ENCODE results near the gene PRR15. TPM values are rescaled to one million over a fixed set of nuclear protein-coding genes. Genes with fewer than 3 reads are reported as not detected.
A peak's percentile ranks its signal among the peaks of the same experiment; 100 is the strongest.

PRR15 gene
- total and polyA plus RNA-seq, 2 of the 13 experiments (the other 11 are each of a cell fraction or from before 2014, with no cell fraction given), result 2.3 to 7.8 TPM

DNA sequence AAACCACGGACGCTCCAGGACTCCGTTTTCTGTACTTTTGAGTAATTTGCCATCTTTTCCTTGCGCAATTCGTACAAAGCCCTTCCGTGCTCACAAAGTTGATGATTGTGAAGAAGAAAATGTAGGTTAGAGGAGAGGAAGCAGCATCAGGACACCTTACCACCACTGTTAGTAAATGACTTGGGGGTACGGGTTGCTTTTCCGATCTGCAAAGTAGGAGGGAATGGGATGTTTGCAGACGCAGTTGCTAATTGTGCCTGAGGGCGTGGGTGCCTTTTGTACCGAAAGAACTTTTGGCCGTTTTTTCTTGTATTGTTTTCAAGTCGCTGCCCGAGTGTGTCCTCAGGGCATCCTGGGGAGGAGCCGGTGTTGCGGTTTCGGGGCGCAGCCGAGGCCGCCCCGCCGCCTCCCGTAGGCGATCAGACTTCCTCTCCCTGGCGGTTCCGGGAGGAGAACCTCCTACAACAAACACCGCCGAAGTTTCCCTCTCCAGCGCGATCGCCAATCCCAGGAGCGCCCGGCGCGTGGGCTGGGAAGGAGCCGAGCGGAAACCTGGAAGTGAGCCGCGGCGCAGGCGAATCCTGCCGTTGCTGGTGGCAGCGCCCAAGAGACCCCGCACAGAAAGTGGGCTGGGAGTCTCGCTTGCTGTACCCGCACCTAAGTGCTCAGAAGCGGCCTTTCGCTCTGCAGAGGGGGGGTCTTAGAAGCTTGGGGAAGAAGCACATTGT lies 1.0 kb downstream of the PRR15 start (continued):
- TF ChIP-seq ZNF660 (CRISPR knock-in tag; IDR thresholded peaks at IDR 0.05; ENCODE audit: borderline replicate concordance, low read depth), result no peak
- TF ChIP-seq NFKB2 (CRISPR knock-in tag; IDR thresholded peaks at IDR 0.05; ENCODE audit: borderline replicate concordance), result no peak
- no peak for TF ChIP-seq ZNF780A (CRISPR knock-in tag; IDR thresholded peaks at IDR 0.05)
- TF ChIP-seq, protein P1, sequence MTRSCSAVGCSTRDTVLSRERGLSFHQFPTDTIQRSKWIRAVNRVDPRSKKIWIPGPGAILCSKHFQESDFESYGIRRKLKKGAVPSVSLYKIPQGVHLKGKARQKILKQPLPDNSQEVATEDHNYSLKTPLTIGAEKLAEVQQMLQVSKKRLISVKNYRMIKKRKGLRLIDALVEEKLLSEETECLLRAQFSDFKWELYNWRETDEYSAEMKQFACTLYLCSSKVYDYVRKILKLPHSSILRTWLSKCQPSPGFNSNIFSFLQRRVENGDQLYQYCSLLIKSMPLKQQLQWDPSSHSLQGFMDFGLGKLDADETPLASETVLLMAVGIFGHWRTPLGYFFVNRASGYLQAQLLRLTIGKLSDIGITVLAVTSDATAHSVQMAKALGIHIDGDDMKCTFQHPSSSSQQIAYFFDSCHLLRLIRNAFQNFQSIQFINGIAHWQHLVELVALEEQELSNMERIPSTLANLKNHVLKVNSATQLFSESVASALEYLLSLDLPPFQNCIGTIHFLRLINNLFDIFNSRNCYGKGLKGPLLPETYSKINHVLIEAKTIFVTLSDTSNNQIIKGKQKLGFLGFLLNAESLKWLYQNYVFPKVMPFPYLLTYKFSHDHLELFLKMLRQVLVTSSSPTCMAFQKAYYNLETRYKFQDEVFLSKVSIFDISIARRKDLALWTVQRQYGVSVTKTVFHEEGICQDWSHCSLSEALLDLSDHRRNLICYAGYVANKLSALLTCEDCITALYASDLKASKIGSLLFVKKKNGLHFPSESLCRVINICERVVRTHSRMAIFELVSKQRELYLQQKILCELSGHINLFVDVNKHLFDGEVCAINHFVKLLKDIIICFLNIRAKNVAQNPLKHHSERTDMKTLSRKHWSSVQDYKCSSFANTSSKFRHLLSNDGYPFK (CRISPR knock-in tag; IDR thresholded peaks at IDR 0.05; ENCODE audit: borderline replicate concordance), result no peak; the same call in 1 of the 2 replicates
- no peak for TF ChIP-seq ZNF562 (CRISPR knock-in tag; IDR thresholded peaks at IDR 0.05; ENCODE audit: borderline replicate concordance)
- TF ChIP-seq, protein P2, sequence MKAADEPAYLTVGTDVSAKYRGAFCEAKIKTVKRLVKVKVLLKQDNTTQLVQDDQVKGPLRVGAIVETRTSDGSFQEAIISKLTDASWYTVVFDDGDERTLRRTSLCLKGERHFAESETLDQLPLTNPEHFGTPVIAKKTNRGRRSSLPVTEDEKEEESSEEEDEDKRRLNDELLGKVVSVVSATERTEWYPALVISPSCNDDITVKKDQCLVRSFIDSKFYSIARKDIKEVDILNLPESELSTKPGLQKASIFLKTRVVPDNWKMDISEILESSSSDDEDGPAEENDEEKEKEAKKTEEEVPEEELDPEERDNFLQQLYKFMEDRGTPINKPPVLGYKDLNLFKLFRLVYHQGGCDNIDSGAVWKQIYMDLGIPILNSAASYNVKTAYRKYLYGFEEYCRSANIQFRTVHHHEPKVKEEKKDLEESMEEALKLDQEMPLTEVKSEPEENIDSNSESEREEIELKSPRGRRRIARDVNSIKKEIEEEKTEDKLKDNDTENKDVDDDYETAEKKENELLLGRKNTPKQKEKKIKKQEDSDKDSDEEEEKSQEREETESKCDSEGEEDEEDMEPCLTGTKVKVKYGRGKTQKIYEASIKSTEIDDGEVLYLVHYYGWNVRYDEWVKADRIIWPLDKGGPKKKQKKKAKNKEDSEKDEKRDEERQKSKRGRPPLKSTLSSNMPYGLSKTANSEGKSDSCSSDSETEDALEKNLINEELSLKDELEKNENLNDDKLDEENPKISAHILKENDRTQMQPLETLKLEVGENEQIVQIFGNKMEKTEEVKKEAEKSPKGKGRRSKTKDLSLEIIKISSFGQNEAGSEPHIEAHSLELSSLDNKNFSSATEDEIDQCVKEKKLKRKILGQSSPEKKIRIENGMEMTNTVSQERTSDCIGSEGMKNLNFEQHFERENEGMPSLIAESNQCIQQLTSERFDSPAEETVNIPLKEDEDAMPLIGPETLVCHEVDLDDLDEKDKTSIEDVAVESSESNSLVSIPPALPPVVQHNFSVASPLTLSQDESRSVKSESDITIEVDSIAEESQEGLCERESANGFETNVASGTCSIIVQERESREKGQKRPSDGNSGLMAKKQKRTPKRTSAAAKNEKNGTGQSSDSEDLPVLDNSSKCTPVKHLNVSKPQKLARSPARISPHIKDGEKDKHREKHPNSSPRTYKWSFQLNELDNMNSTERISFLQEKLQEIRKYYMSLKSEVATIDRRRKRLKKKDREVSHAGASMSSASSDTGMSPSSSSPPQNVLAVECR (CRISPR knock-in tag; IDR thresholded peaks at IDR 0.05; ENCODE audit: borderline replicate concordance), result peak; percentile 7; the same call in 1 of the 2 replicates
- TF ChIP-seq PLRG1 (conservative IDR thresholded peaks at IDR 0.05), result no peak
- no peak for TF ChIP-seq ZNF614 (CRISPR knock-in tag; IDR thresholded peaks at IDR 0.05; ENCODE audit: borderline replicate concordance)
- no peak for TF ChIP-seq ZEB1 (IDR thresholded peaks at IDR 0.05; ENCODE audit: insufficient replicate concordance, low read depth)
- no peak for TF ChIP-seq MAFG (CRISPR knock-in tag; IDR thresholded peaks at IDR 0.05)
- TF ChIP-seq ZNF335 (CRISPR knock-in tag; IDR thresholded peaks at IDR 0.05), result no peak
- TF ChIP-seq ZMAT3 (CRISPR knock-in tag; conservative IDR thresholded peaks at IDR 0.05), result no peak
- TF ChIP-seq, protein P3, sequence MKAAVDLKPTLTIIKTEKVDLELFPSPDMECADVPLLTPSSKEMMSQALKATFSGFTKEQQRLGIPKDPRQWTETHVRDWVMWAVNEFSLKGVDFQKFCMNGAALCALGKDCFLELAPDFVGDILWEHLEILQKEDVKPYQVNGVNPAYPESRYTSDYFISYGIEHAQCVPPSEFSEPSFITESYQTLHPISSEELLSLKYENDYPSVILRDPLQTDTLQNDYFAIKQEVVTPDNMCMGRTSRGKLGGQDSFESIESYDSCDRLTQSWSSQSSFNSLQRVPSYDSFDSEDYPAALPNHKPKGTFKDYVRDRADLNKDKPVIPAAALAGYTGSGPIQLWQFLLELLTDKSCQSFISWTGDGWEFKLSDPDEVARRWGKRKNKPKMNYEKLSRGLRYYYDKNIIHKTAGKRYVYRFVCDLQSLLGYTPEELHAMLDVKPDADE (CRISPR knock-in tag; IDR thresholded peaks at IDR 0.05), result no peak
- TF ChIP-seq, protein P4, sequence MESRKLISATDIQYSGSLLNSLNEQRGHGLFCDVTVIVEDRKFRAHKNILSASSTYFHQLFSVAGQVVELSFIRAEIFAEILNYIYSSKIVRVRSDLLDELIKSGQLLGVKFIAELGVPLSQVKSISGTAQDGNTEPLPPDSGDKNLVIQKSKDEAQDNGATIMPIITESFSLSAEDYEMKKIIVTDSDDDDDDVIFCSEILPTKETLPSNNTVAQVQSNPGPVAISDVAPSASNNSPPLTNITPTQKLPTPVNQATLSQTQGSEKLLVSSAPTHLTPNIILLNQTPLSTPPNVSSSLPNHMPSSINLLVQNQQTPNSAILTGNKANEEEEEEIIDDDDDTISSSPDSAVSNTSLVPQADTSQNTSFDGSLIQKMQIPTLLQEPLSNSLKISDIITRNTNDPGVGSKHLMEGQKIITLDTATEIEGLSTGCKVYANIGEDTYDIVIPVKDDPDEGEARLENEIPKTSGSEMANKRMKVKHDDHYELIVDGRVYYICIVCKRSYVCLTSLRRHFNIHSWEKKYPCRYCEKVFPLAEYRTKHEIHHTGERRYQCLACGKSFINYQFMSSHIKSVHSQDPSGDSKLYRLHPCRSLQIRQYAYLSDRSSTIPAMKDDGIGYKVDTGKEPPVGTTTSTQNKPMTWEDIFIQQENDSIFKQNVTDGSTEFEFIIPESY (CRISPR knock-in tag; IDR thresholded peaks at IDR 0.05), result no peak
- TF ChIP-seq PAX8 (CRISPR knock-in tag; IDR thresholded peaks at IDR 0.05; ENCODE audit: borderline replicate concordance), result no peak
- TF ChIP-seq, protein P5, sequence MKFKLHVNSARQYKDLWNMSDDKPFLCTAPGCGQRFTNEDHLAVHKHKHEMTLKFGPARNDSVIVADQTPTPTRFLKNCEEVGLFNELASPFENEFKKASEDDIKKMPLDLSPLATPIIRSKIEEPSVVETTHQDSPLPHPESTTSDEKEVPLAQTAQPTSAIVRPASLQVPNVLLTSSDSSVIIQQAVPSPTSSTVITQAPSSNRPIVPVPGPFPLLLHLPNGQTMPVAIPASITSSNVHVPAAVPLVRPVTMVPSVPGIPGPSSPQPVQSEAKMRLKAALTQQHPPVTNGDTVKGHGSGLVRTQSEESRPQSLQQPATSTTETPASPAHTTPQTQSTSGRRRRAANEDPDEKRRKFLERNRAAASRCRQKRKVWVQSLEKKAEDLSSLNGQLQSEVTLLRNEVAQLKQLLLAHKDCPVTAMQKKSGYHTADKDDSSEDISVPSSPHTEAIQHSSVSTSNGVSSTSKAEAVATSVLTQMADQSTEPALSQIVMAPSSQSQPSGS (CRISPR knock-in tag; IDR thresholded peaks at IDR 0.05), result no peak
- no peak for TF ChIP-seq MBD4 (IDR thresholded peaks at IDR 0.05; ENCODE audit: borderline replicate concordance, low read length)
